HepG2 (cell line): ENCODE data around the gene NEK6. TPM values are rescaled to one million over a fixed set of nuclear protein-coding genes. Genes with fewer than 3 reads are reported as not detected.
A peak's percentile ranks its signal among the peaks of the same experiment; 100 is the strongest.

ENCODE experiments used
- CEBPG ChIP-seq: IDR thresholded peaks from 2 replicates; pipeline ENCODE4 v1.6.1; 2016
- MAF1 ChIP-seq: sonication (generic); formaldehyde crosslinking; IDR thresholded peaks from 2 replicates; pipeline ENCODE4 v1.5.0; 2020; ENCODE audit warnings: missing genetic modification reagents, borderline replicate concordance
- NCOA2 ChIP-seq: sonication (generic); formaldehyde crosslinking; IDR thresholded peaks from 2 replicates; pipeline ENCODE4 v1.8.0; 2022; ENCODE audit warnings: inconsistent platforms
- PAF1 ChIP-seq: IDR thresholded peaks from 2 replicates; pipeline ENCODE4 v1.6.1; 2016; ENCODE audit warnings: missing genetic modification reagents, missing compliant biosample characterization
- RELA ChIP-seq: sonication (generic); formaldehyde crosslinking; IDR thresholded peaks from 2 replicates; pipeline ENCODE4 v1.4.0; 2020; ENCODE audit warnings: missing genetic modification reagents
- SMAD9 ChIP-seq: sonication (generic); formaldehyde crosslinking; IDR thresholded peaks from 2 replicates; pipeline ENCODE4 v1.5.1; 2020; ENCODE audit warnings: mild to moderate bottlenecking, missing genetic modification reagents
- ZNF121 ChIP-seq: sonication (generic); formaldehyde crosslinking; IDR thresholded peaks from 2 replicates; pipeline ENCODE4 v1.5.0; 2020; ENCODE audit warnings: mild to moderate bottlenecking, missing genetic modification reagents
- ZNF17 ChIP-seq: sonication (generic); formaldehyde crosslinking; IDR thresholded peaks from 2 replicates; pipeline ENCODE4 v1.5.0; 2020; ENCODE audit warnings: mild to moderate bottlenecking, missing genetic modification reagents
- ZNF350 ChIP-seq: sonication (generic); formaldehyde crosslinking; IDR thresholded peaks from 2 replicates; pipeline ENCODE4 v1.4.0; 2020; ENCODE audit warnings: mild to moderate bottlenecking, low read depth, missing genetic modification reagents, borderline replicate concordance
- ZNF746 ChIP-seq: sonication (generic); formaldehyde crosslinking; IDR thresholded peaks from 2 replicates; pipeline ENCODE4 v1.8.0; 2022; ENCODE audit warnings: mild to moderate bottlenecking, missing genetic modification reagents
- ZNF749 ChIP-seq: sonication (generic); formaldehyde crosslinking; IDR thresholded peaks from 2 replicates; pipeline ENCODE4 v1.8.0; 2022; ENCODE audit warnings: mild to moderate bottlenecking, missing genetic modification reagents, moderate library complexity, borderline replicate concordance
- ZNF850 ChIP-seq: sonication (generic); formaldehyde crosslinking; conservative IDR thresholded peaks from 2 replicates; pipeline ENCODE4 v1.9.0; 2021; ENCODE audit warnings: mild to moderate bottlenecking, missing genetic modification reagents
- polyA plus RNA-seq, 8 experiments: library from polyadenylated mRNA; depleted of rRNA in 3 of 8; stranded (reverse) in 7 of 8; unstranded in 1 of 8; fragments of >200 nt; fragmentation: Illumina TruSeq in 4 of 8; extraction: Trizol in 4 of 8; gene quantifications; 2 replicates each; pipeline versions ENCODE4 v1.2.1 to v1.2.3, GENCODE V29; 2011 to 2016; ENCODE audit warnings: low read depth in 4 of 8, missing spikeins in 1 of 8, mixed read lengths in 1 of 8; ENCODE audit not compliant: insufficient read depth in 1 of 8
- total RNA-seq, 5 experiments: library from RNA; depleted of rRNA; stranded (reverse); fragments of >200 nt; fragmentation: Illumina TruSeq; extraction: Trizol; gene quantifications; 2 replicates each; pipeline ENCODE4 v1.2.3, GENCODE V29; 2016; ENCODE audit warnings: low read depth in 1 of 5
- TF ChIP-seq, protein P1 (sequence below): sonication (generic); formaldehyde crosslinking; IDR thresholded peaks from 2 replicates; pipeline ENCODE4 v1.4.0; 2020; ENCODE audit warnings: missing genetic modification reagents
- TF ChIP-seq, protein P2 (sequence below): IDR thresholded peaks from 2 replicates; pipeline ENCODE4 v1.6.1; 2016; ENCODE audit warnings: low read depth, borderline replicate concordance
- TF ChIP-seq, protein P3 (sequence below): sonication (generic); IDR thresholded peaks from 2 replicates; pipeline ENCODE4 v1.6.1; 2016; ENCODE audit warnings: low read depth, borderline replicate concordance
- TF ChIP-seq, protein P4 (sequence below): sonication (generic); formaldehyde crosslinking; IDR thresholded peaks from 2 replicates; pipeline ENCODE4 v1.4.0; 2020; ENCODE audit warnings: missing genetic modification reagents
- TF ChIP-seq, protein P5 (sequence below): IDR thresholded peaks from 2 replicates; pipeline ENCODE4 v1.6.1; 2016; ENCODE audit warnings: missing biosample characterization, missing genetic modification reagents, low read depth
- TF ChIP-seq, protein P6 (sequence below): IDR thresholded peaks from 2 replicates; pipeline ENCODE4 v1.4.0; 2020; ENCODE audit warnings: mild to moderate bottlenecking, missing genetic modification reagents

The NEK6 gene
- total and polyA plus RNA-seq, 2 of the 13 experiments (the other 11 are each of a cell fraction or from before 2014, with no cell fraction given): 30.4 to 119 TPM

DNA sequence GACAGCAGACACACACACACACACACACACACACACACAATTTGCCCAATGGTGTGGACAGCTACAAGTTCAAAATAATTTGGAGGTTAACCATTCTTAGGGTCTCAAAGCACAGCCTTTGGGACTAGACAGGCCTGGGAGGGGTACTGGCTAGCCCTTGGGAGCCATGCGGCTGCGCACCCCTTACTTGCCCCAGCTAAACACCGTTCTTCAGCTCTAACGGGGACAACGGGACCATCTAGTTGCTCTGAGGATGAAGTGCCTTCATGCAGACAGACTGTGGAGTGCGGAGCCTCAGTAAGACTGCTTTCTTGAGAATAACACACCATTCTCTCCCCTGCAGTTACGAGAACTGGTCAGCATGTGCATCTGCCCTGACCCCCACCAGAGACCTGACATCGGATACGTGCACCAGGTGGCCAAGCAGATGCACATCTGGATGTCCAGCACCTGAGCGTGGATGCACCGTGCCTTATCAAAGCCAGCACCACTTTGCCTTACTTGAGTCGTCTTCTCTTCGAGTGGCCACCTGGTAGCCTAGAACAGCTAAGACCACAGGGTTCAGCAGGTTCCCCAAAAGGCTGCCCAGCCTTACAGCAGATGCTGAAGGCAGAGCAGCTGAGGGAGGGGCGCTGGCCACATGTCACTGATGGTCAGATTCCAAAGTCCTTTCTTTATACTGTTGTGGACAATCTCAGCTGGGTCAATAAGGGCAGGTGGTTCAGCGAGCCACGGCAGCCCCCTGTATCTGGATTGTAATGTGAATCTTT is 92.9 kb downstream of the NEK6 start (continued):
- TF ChIP-seq, protein P1, sequence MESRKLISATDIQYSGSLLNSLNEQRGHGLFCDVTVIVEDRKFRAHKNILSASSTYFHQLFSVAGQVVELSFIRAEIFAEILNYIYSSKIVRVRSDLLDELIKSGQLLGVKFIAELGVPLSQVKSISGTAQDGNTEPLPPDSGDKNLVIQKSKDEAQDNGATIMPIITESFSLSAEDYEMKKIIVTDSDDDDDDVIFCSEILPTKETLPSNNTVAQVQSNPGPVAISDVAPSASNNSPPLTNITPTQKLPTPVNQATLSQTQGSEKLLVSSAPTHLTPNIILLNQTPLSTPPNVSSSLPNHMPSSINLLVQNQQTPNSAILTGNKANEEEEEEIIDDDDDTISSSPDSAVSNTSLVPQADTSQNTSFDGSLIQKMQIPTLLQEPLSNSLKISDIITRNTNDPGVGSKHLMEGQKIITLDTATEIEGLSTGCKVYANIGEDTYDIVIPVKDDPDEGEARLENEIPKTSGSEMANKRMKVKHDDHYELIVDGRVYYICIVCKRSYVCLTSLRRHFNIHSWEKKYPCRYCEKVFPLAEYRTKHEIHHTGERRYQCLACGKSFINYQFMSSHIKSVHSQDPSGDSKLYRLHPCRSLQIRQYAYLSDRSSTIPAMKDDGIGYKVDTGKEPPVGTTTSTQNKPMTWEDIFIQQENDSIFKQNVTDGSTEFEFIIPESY (CRISPR knock-in tag): peak; percentile 49; the same call in 1 of the 2 replicates
- no peak for TF ChIP-seq ZNF749
- TF ChIP-seq, protein P2, sequence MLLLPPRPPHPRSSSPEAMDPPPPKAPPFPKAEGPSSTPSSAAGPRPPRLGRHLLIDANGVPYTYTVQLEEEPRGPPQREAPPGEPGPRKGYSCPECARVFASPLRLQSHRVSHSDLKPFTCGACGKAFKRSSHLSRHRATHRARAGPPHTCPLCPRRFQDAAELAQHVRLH: no peak
- no peak for TF ChIP-seq RELA (CRISPR knock-in tag)
- TF ChIP-seq ZNF17 (CRISPR knock-in tag): no peak
- no peak for TF ChIP-seq SMAD9 (CRISPR knock-in tag)
- TF ChIP-seq, protein P3, sequence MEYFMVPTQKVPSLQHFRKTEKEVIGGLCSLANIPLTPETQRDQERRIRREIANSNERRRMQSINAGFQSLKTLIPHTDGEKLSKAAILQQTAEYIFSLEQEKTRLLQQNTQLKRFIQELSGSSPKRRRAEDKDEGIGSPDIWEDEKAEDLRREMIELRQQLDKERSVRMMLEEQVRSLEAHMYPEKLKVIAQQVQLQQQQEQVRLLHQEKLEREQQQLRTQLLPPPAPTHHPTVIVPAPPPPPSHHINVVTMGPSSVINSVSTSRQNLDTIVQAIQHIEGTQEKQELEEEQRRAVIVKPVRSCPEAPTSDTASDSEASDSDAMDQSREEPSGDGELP: peak; percentile 95
- no peak for TF ChIP-seq ZNF350 (CRISPR knock-in tag)
- TF ChIP-seq, protein P4, sequence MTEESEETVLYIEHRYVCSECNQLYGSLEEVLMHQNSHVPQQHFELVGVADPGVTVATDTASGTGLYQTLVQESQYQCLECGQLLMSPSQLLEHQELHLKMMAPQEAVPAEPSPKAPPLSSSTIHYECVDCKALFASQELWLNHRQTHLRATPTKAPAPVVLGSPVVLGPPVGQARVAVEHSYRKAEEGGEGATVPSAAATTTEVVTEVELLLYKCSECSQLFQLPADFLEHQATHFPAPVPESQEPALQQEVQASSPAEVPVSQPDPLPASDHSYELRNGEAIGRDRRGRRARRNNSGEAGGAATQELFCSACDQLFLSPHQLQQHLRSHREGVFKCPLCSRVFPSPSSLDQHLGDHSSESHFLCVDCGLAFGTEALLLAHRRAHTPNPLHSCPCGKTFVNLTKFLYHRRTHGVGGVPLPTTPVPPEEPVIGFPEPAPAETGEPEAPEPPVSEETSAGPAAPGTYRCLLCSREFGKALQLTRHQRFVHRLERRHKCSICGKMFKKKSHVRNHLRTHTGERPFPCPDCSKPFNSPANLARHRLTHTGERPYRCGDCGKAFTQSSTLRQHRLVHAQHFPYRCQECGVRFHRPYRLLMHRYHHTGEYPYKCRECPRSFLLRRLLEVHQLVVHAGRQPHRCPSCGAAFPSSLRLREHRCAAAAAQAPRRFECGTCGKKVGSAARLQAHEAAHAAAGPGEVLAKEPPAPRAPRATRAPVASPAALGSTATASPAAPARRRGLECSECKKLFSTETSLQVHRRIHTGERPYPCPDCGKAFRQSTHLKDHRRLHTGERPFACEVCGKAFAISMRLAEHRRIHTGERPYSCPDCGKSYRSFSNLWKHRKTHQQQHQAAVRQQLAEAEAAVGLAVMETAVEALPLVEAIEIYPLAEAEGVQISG (CRISPR knock-in tag): no peak
- no peak for TF ChIP-seq CEBPG (CRISPR knock-in tag)
- TF ChIP-seq MAF1: no peak
- 0 out of 2 replicates have a peak, but pooled peaks have one; percentile 45 for TF ChIP-seq PAF1 (CRISPR knock-in tag)
- TF ChIP-seq, protein P5, sequence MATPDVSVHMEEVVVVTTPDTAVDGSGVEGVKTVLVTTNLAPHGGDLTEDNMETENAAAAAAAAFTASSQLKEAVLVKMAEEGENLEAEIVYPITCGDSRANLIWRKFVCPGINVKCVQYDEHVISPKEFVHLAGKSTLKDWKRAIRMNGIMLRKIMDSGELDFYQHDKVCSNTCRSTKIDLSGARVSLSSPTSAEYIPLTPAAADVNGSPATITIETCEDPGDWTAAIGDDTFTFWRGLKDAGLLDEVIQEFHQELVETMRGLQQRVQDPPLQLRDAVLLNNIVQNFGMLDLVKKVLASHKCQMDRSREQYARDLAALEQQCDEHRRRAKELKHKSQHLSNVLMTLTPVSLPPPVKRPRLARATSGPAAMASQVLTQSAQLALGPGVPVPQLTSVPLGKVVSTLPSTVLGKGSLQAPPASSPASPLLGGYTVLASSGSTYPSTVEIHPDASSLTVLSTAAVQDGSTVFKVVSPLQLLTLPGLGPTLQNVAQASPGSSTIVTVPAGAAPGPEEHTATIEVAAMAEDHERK (CRISPR knock-in tag): no peak
- TF ChIP-seq ZNF121 (CRISPR knock-in tag): 0 out of 2 replicates have a peak, but pooled peaks have one; percentile 33
- TF ChIP-seq ZNF746 (CRISPR knock-in tag): no peak
- no peak for TF ChIP-seq ZNF850 (CRISPR knock-in tag)
- TF ChIP-seq, protein P6, sequence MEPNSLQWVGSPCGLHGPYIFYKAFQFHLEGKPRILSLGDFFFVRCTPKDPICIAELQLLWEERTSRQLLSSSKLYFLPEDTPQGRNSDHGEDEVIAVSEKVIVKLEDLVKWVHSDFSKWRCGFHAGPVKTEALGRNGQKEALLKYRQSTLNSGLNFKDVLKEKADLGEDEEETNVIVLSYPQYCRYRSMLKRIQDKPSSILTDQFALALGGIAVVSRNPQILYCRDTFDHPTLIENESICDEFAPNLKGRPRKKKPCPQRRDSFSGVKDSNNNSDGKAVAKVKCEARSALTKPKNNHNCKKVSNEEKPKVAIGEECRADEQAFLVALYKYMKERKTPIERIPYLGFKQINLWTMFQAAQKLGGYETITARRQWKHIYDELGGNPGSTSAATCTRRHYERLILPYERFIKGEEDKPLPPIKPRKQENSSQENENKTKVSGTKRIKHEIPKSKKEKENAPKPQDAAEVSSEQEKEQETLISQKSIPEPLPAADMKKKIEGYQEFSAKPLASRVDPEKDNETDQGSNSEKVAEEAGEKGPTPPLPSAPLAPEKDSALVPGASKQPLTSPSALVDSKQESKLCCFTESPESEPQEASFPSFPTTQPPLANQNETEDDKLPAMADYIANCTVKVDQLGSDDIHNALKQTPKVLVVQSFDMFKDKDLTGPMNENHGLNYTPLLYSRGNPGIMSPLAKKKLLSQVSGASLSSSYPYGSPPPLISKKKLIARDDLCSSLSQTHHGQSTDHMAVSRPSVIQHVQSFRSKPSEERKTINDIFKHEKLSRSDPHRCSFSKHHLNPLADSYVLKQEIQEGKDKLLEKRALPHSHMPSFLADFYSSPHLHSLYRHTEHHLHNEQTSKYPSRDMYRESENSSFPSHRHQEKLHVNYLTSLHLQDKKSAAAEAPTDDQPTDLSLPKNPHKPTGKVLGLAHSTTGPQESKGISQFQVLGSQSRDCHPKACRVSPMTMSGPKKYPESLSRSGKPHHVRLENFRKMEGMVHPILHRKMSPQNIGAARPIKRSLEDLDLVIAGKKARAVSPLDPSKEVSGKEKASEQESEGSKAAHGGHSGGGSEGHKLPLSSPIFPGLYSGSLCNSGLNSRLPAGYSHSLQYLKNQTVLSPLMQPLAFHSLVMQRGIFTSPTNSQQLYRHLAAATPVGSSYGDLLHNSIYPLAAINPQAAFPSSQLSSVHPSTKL: peak; percentile 44; the same call in 1 of the 2 replicates
- TF ChIP-seq NCOA2: no peak
